ENCODE data around the gene HDAC5.
"Not testable (repeated sequence)": the region's sequence is repeated elsewhere in the genome, so short reads cannot be mapped to it uniquely, and the experiment has no call there.

HDAC5 gene

GRCh38 chr17:44123356-44124117, at the start of gene HDAC5:
Gene HDAC5, minus strand, starts transcription at chr17:44123641. Its CDS starts 6,126 bp downstream, at chr17:44117515.
- peak; percentile 92 to 93 (median 92) for DNase-seq (ENCODE audit: low read depth in 3 of 3)

GRCh38 chr17:44171931-44172455, 48.6 kb upstream of the HDAC5 start:
- DNase-seq (ENCODE audit: low read depth in 3 of 3), result no peak

- no peak for DNase-seq (ENCODE audit: low read depth in 3 of 3)
Measured at GRCh38 chr17:44170499-44171201, 47.2 kb upstream of the HDAC5 start, which contains the start of gene ASB16. Gene ASB16, plus strand, starts transcription at chr17:44170704. Its CDS starts 86 bp downstream, at chr17:44170790.

GRCh38 chr17:44170135-44170498, 46.7 kb upstream of the HDAC5 start:
- DNase-seq (ENCODE audit: low read depth in 3 of 3), result no peak

- no peak for DNase-seq (ENCODE audit: low read depth in 3 of 3)
Measured at GRCh38 chr17:44167181-44167861, 43.9 kb upstream of the HDAC5 start.

GRCh38 chr17:44164476-44164875, 41.0 kb upstream of the HDAC5 start:
- DNase-seq (ENCODE audit: low read depth in 3 of 3), result no peak

DNA sequence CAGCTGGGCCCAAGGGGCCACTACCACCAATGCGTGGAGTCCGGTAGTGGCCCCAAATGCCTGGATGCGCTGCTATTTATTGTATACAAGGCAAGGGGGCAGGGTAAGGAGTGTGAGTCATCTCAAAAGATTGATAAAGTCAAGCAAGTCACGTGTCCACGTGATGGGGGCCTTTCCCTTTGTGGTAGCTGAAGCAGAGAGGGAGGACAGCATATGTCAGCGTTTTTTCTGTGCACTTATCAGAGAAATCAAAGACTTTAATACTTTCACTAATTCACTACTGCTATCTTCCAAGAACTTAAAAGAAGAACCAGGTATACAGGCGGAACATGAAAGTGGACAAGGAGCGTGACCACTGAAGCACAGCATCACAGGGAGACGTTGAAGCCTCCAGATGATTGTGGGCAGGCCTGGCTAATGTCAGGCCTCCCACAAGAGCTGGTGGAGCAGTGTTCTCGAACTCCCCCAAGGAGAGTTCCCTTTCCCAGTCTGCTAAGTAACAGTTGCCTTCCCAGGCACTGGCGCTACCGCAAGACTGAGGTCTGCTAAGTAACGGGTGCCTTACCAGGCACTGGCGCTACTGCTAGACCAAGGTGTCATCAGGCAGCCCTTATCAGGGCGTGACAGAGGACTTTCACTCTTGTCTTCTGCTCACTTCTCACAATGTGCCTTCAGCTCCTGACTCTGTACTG, 36.2 kb upstream of the HDAC5 start:
- no peak for DNase-seq (ENCODE audit: low read depth in 3 of 3)

- no peak for DNase-seq (ENCODE audit: low read depth in 3 of 3)
Measured at GRCh38 chr17:44155488-44155887, 32.0 kb upstream of the HDAC5 start.

DNA sequence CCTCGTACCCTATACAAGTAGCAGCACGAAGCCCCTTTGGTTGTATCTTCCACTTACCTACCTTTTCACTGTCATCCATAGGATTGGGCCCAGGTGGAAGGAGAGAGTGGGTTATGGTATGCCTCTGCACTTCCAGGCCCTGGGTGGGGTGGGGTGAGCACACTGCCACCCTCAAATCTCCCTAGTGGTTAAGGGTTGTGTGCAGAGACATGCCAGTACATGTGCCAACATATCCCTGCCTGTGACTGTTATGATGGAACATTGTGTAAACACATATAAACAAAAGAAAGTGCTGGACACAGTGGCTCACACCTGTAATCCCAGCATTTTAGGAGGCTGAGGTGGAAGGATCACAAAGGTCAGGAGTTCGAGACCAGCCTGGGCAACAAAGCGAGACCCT, 29.4 kb upstream of the HDAC5 start:
- DNase-seq (ENCODE audit: low read depth in 3 of 3), result no peak

- DNase-seq (ENCODE audit: low read depth in 3 of 3), result no peak
Measured at GRCh38 chr17:44149750-44150329, 26.4 kb upstream of the HDAC5 start.

GRCh38 chr17:44149066-44149465, 25.6 kb upstream of the HDAC5 start:
- not testable (repeated sequence) for DNase-seq (ENCODE audit: low read depth in 3 of 3)

- DNase-seq (ENCODE audit: low read depth in 3 of 3), result no peak
Measured at GRCh38 chr17:44147812-44148211, 24.4 kb upstream of the HDAC5 start.

GRCh38 chr17:44146375-44147346, 23.2 kb upstream of the HDAC5 start:
- no peak for DNase-seq (ENCODE audit: low read depth in 3 of 3)

GRCh38 chr17:44144966-44145739, 21.7 kb upstream of the HDAC5 start:
- DNase-seq (ENCODE audit: low read depth in 3 of 3), result no peak

GRCh38 chr17:44143921-44144320, 20.5 kb upstream of the HDAC5 start:
- DNase-seq (ENCODE audit: low read depth in 3 of 3), result not testable (repeated sequence)

GRCh38 chr17:44137891-44138709, 14.7 kb upstream of the HDAC5 start:
- DNase-seq (ENCODE audit: low read depth in 3 of 3), result peak; percentile 47 to 65 (median 56)

- DNase-seq (ENCODE audit: low read depth in 3 of 3), result no peak
Measured at GRCh38 chr17:44134752-44135568, 11.5 kb upstream of the HDAC5 start.

All from stimulated activated CD4-positive, alpha-beta T cell treated with anti-CD3 and anti-CD28 coated beads, TNF-alpha, amount 100 ng/mL, for 4 hours (primary cell).